GM23338 (cell line): ENCODE results near the gene TGM2. TPM values are rescaled to one million over a fixed set of nuclear protein-coding genes. Genes with fewer than 3 reads are reported as not detected.

Experiments used
- ATAC-seq: fragments of 200-7000 bp; cut with Tn5 transposase; 3 replicates; pipeline ENCODE4 v1.9.1; 2020
- DNase-seq: peaks from one replicate; pipeline ENCODE4 v3.0.0-alpha.2; 2015; ENCODE audit warnings: low spot score
- H2AFZ ChIP-seq: fragments of 200-600 bp; sonication (generic); 2 replicates; pipeline ENCODE4 v1.8.0; 2016; ENCODE audit warnings: antibody characterized with exemption, mild to moderate bottlenecking, moderate library complexity
- H3F3A ChIP-seq: fragments of 200-600 bp; sonication (generic); replicated peaks from 2 replicates; pipeline ENCODE4 v1.8.0; 2017; ENCODE audit warnings: antibody characterized with exemption, mixed run types, low read depth
- H3K27ac ChIP-seq: fragments of 200-600 bp; sonication (generic); 2 replicates; pipeline ENCODE4 v1.6.1; 2016; ENCODE audit warnings: low read depth
- H3K27me3 ChIP-seq: fragments of 200-600 bp; sonication (generic); 2 replicates; pipeline ENCODE4 v1.8.0; 2016; ENCODE audit warnings: mild to moderate bottlenecking, mixed run types, moderate library complexity; ENCODE audit not compliant: insufficient read depth
- H3K36me3 ChIP-seq: fragments of 200-600 bp; sonication (generic); 2 replicates; pipeline ENCODE4 v1.8.0; 2016; ENCODE audit warnings: mild to moderate bottlenecking; ENCODE audit not compliant: insufficient read depth
- H3K4me1 ChIP-seq: fragments of 200-600 bp; sonication (generic); 2 replicates; pipeline ENCODE4 v1.8.0; 2016; ENCODE audit warnings: mild to moderate bottlenecking, moderate library complexity; ENCODE audit not compliant: insufficient read depth
- H3K4me2 ChIP-seq: fragments of 200-600 bp; sonication (generic); 2 replicates; pipeline ENCODE4 v1.7.1; 2017; ENCODE audit warnings: mixed run types
- H3K4me3 ChIP-seq: fragments of 200-600 bp; sonication (generic); 2 replicates; pipeline ENCODE4 v1.6.1; 2016; ENCODE audit warnings: mixed run types
- H3K79me2 ChIP-seq: fragments of 200-600 bp; sonication (generic); replicated peaks from 2 replicates; pipeline ENCODE4 v1.8.0; 2017; ENCODE audit warnings: mild to moderate bottlenecking; ENCODE audit not compliant: insufficient read depth
- H3K9me2 ChIP-seq: fragments of 200-600 bp; sonication (generic); 2 replicates; pipeline ENCODE4 v1.8.0; 2017; ENCODE audit not compliant: insufficient read depth
- H4K20me1 ChIP-seq: fragments of 200-600 bp; sonication (generic); replicated peaks from 2 replicates; pipeline ENCODE4 v1.8.0; 2017; ENCODE audit warnings: mild to moderate bottlenecking; ENCODE audit not compliant: insufficient read depth
- H3K27ac Mint-ChIP-seq: 2 replicates; pipeline ENCODE4 v1.8.0; 2020; ENCODE audit warnings: inconsistent platforms, mild to moderate bottlenecking, moderate library complexity, mixed read lengths
- H3K27me3 Mint-ChIP-seq: 3 replicates; pipeline ENCODE4 v1.8.0; 2022; ENCODE audit warnings: low read depth, mild to moderate bottlenecking, moderate library complexity, mixed read lengths, inconsistent platforms; ENCODE audit not compliant: insufficient read depth, poor library complexity
- H3K36me3 Mint-ChIP-seq: 3 replicates; pipeline ENCODE4 v1.8.0; 2021; ENCODE audit warnings: low read depth, mild to moderate bottlenecking, inconsistent platforms, moderate library complexity, mixed read lengths
- H3K4me1 Mint-ChIP-seq: 3 replicates; pipeline ENCODE4 v1.8.0; 2020; ENCODE audit warnings: mild to moderate bottlenecking, inconsistent platforms, mixed read lengths
- H3K4me3 Mint-ChIP-seq: 3 replicates; pipeline ENCODE4 v1.8.0; 2021; ENCODE audit warnings: moderate library complexity, mild to moderate bottlenecking, inconsistent platforms, mixed read lengths
- H3K9me3 Mint-ChIP-seq: 3 replicates; pipeline ENCODE4 v1.8.0; 2020; ENCODE audit warnings: moderate library complexity, mild to moderate bottlenecking, inconsistent platforms, mixed read lengths
- EZH2phosphoT487 ChIP-seq: fragments of 200-600 bp; sonication (generic); IDR thresholded peaks from one replicate; pipeline ENCODE4 v1.8.1; 2018; ENCODE audit warnings: antibody characterized with exemption; ENCODE audit not compliant: unreplicated experiment
- JUNB ChIP-seq: IDR thresholded peaks from one replicate; pipeline ENCODE4 v1.6.1; 2016; ENCODE audit warnings: antibody characterized with exemption; ENCODE audit not compliant: unreplicated experiment
- NANOG ChIP-seq: IDR thresholded peaks from 2 replicates; pipeline ENCODE4 v1.6.1; 2016; ENCODE audit warnings: antibody characterized with exemption, borderline replicate concordance
- POLR2AphosphoS5 ChIP-seq: IDR thresholded peaks from 2 replicates; pipeline ENCODE4 v1.6.1; 2016; ENCODE audit warnings: antibody characterized with exemption, low read depth
- REST ChIP-seq: IDR thresholded peaks from one replicate; pipeline ENCODE4 v1.6.1; 2018; ENCODE audit warnings: antibody characterized with exemption; ENCODE audit not compliant: unreplicated experiment
- STAT1 ChIP-seq: IDR thresholded peaks from one replicate; pipeline ENCODE4 v1.6.1; 2016; ENCODE audit warnings: antibody characterized with exemption; ENCODE audit not compliant: unreplicated experiment
- ZNF114 ChIP-seq: fragments of 250-450 bp; sonication (Bioruptor Pico); IDR thresholded peaks from 2 replicates; pipeline ENCODE4 v1.5.0; 2020; ENCODE audit warnings: mild to moderate bottlenecking, moderate library complexity
- ZNF331 ChIP-seq: fragments of 250-450 bp; sonication (Bioruptor Pico); IDR thresholded peaks from 2 replicates; pipeline ENCODE4 v1.5.0; 2020; ENCODE audit warnings: low read depth, mild to moderate bottlenecking, moderate library complexity
- ZNF462 ChIP-seq: fragments of 250-450 bp; sonication (Bioruptor Pico); IDR thresholded peaks from 2 replicates; pipeline ENCODE4 v1.5.0; 2020; ENCODE audit warnings: mild to moderate bottlenecking, moderate library complexity
- polyA plus RNA-seq: library from polyadenylated mRNA; unstranded; fragments of >200 nt; fragmentation: Nextera tagmentation; extraction: Ambion mirVana; gene quantifications from 2 replicates; pipeline ENCODE4 v1.2.1, GENCODE V29; 2016
- total RNA-seq: library from RNA; depleted of rRNA; stranded (reverse); fragments of >200 nt; shearing (Covaris generic); gene quantifications from 2 replicates; pipeline ENCODE4 v1.2.3, GENCODE V29; 2014

TGM2 gene
- total and polyA plus RNA-seq, 2 experiments from 2014 or later = 0.45 to 1.0 TPM

GRCh38 chr20:38208088-38208487 lies 43.0 kb upstream of the TGM2 start (continued):
- TF ChIP-seq REST = no peak

GRCh38 chr20:38207621-38208020 lies 42.6 kb upstream of the TGM2 start:
- H3K36me3 Mint-ChIP-seq = no peaks in the 10 kb centered on the region
- ATAC-seq (no peak), DNase-seq (no peak)

GRCh38 chr20:38205001-38205400 lies 39.9 kb upstream of the TGM2 start:
- Mint-ChIP-seq H3K36me3 (no peaks in the 10 kb centered on the region), H3K9me3 (peaks cover 2% of the 10 kb centered on the region; the same call in 1 of the 3 replicates), H3K4me3 (no peak overlapping the region), H3K27me3 (peaks cover 1% of the 10 kb centered on the region), H3K27ac (no peak overlapping the region), H3K4me1 (0 out of 3 replicates have a peak, but pooled peaks cover 4% of the 10 kb centered on the region)
- H3K79me2 ChIP-seq = no peaks in the 10 kb centered on the region
- no peak overlapping the region for H3K4me3 ChIP-seq
- no peaks in the 10 kb centered on the region for H3K36me3 ChIP-seq
- no peak overlapping the region for H3K4me2 ChIP-seq
- ATAC-seq (no peak), DNase-seq (no peak)
- no peaks in the 10 kb centered on the region for H3K27me3 ChIP-seq
- H2AFZ ChIP-seq = no peak overlapping the region
- H3F3A ChIP-seq = no peaks in the 10 kb centered on the region
- H3K27ac ChIP-seq = no peak overlapping the region
- no peaks in the 10 kb centered on the region for H4K20me1 ChIP-seq
- H3K4me1 ChIP-seq = no peaks in the 10 kb centered on the region
- no peaks in the 10 kb centered on the region for H3K9me2 ChIP-seq
- TF ChIP-seq ZNF331 (CRISPR knock-in tag) (no peak), ZNF462 (no peak), JUNB (no peak), STAT1 (no peak), REST (no peak)

More at GRCh38 chr20:38207621-38208020, 42.6 kb upstream of the TGM2 start:
- no peak overlapping the region for H2AFZ ChIP-seq
- no peak for TF ChIP-seq EZH2phosphoT487
- no peak for TF ChIP-seq ZNF114
- no peak for TF ChIP-seq POLR2AphosphoS5
- TF ChIP-seq ZNF331 (CRISPR knock-in tag) = no peak
- no peak for TF ChIP-seq NANOG
- peaks cover 1% of the 10 kb centered on the region for H3K27me3 Mint-ChIP-seq
- H3K4me1 Mint-ChIP-seq = 0 out of 3 replicates have a peak, but pooled peaks cover 4% of the 10 kb centered on the region
- no peaks in the 10 kb centered on the region for H3K36me3 ChIP-seq
- no peak overlapping the region for H3K27ac Mint-ChIP-seq
- H3K27ac ChIP-seq = no peak overlapping the region
- no peaks in the 10 kb centered on the region for H3K4me1 ChIP-seq
- H3K79me2 ChIP-seq = no peaks in the 10 kb centered on the region
- no peak overlapping the region for H3K4me3 Mint-ChIP-seq
- H4K20me1 ChIP-seq = no peaks in the 10 kb centered on the region
- no peak overlapping the region for H3K4me2 ChIP-seq
- H3K27me3 ChIP-seq = no peaks in the 10 kb centered on the region
- H3K9me2 ChIP-seq = no peaks in the 10 kb centered on the region
- H3K9me3 Mint-ChIP-seq = peaks cover 2% of the 10 kb centered on the region; the same call in 1 of the 3 replicates
- H3K4me3 ChIP-seq = no peak overlapping the region
- H3F3A ChIP-seq = no peaks in the 10 kb centered on the region
